GM15510 (cell line): ENCODE results near the gene TRIM2.

Experiments used
- POLR2A ChIP-seq: IDR thresholded peaks from 3 replicates; pipeline ENCODE4 v1.6.1; 2011; ENCODE audit warnings: borderline replicate concordance; ENCODE audit not compliant: insufficient read length; ENCODE audit errors: extremely low read depth

Gene TRIM2

DNA sequence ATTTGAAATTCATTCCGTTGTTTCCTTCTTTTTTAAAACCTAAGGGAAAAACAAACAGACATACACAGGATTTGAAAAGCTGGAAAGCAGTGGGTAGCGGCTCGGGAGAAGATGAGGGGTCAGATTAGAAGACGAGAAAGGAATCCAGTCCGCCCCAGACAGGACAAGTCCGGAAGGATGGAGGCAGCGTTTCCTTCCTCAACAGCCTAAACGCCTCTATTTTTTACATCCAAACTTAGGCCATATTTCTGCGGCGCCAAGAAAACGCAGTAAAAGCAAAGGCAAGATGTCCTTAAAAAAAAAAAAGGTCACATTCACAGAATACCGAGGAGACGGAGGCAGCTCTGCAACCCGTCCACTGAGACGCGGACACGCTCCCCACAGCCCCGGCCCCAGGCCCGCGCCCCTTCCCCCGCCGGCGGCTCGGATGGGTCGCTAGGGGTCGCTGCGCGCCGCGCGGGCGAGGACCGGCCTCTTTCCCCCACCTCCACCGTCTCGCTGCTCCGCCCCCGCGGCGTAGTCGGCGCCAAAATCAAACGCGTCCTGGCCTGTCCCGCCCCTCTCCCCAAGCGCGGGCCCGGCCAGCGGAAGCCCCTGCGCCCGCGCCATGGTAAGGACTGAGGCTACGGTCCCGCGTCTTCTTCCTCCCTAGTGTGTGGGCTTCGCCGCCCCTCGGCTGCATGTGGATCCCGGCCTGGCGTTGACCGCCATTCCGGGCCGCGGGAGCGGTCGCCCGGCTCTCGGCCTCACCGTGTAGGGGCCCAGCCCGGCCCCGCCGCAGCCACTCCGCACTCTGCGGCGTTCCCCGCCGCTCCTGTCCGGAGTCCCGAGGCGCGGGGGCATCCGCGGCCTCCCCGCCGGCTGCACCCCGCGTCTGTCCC, 140.1 kb downstream of the TRIM2 start, which contains the start of gene MND1:
Gene MND1, plus strand, starts transcription at position 558 of the 881 bp plus-strand sequence. Its CDS starts 50 bp downstream, at position 608.
- peak; percentile 88 for TF ChIP-seq POLR2A

DNA sequence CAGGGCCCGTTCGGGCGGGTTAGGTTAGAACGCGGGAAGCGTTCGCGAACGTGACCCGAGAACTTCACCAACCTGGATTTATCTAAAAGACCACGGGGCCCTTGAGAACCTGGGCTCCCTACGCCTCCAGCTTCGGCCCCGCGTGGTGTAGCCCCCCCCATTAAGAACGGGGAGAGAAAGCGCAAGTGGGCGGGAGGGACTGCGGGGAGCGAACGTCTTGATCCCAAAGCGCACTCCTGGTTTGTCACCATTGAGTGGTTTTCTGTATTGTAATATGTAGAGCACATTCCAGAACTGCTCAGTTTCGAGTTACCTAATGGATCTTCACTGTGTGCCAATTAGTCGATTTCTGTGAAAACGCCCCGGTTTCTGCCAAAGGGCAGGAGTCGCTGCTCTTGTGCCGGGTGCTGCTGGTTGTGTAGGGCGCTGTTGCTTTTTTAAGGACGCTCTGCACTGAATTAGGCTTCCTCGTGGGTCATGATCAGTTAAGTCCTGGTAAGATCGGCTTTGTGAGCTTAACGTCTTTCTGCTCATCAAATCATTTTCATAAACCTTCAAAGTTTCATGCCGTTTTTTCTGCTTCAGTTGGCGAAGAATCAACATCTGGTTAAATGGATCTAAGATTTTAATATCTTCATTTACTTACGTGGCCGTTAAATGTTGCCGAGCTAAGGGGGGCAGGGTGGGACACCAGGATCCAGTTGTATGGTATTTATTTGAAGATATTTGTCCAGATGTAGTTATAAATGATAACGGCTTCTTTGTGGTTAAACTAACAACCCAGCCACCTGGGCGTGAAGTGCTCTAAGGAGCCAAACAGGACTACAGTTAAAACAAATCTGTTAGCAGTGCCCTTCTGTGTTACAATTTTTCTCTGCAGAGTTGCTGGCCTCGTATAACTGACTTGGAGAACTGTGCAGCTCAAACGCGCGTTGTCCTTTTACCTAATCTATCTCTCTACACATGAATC, 141.1 kb downstream of the TRIM2 start:
- no peak for TF ChIP-seq POLR2A

DNA sequence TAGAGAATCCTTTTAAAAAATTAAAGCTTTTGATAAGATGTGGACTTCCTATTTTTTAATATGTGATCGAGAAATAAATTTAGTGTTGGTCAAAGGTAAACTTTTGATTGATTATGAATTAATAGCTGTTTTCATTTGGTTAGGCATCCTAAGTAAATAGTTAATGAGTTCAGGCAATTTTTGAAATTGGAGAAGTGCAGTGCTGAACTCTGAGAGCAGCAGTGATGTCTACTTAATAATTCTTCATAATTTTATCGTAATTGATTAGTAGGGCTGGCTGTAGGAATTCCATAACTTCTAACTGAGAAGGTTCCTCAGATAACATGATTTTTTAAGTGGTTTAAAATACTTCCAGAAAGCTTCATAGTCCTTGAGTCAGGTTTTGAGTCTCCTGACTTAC, 141.8 kb downstream of the TRIM2 start:
- no peak for TF ChIP-seq POLR2A

DNA sequence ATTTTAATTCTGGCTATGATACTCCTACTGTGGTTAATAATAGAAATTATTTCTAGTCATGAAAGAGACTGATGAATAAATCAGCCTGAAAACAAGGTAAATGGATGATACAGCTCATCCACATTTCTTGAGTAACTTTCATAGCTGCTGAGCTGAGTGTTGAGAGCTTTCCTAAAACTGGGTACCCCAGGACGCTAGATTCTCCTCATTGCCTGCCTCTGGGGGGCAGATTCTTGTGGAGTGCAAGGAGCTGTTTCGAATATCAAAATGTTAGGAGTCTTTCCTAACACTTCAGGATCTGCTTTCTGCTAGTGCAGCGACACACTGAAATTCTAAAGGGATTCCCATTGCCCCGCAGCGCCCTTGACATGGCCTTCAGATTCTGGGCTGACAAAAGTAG, 142.3 kb downstream of the TRIM2 start:
- no peak for TF ChIP-seq POLR2A

DNA sequence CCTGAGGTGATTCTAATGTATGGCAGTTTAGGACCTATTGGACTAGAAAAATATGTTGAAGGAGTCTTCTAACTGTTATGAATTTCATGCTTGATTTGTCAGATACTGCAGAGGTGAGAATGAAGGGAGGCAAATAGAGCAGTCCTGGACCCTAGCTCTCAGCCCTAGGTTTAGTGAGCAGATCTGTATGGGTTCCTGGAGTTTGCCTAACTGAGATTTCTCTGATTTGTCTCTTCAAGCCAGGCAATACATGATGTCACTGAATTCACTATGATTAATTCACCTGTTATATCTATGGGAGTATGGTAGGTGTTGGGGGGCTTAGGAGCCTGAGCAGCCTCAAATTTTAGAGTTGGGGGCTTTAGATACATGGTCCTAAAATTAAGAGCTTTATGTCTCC, 142.9 kb downstream of the TRIM2 start:
- TF ChIP-seq POLR2A: no peak

DNA sequence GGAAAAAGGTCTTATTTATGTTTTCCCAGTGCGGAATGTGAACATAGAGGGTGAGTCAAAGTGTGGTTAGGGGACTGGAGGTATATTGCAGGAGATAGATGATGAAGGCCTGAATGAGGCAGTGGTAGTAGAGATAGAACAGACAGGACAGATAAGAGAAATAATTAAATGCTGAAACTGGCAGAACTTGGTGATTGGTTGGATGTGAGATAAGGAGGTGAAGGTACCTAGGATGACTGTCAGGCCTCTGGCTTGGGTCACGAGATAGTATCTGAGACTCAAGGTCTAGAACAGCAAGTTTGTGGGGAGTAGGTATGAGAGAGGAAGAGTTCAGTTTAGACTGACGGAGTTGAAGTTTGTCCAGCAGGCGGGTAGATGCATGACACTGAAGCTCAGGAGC, 143.8 kb downstream of the TRIM2 start:
- TF ChIP-seq POLR2A: no peak

DNA sequence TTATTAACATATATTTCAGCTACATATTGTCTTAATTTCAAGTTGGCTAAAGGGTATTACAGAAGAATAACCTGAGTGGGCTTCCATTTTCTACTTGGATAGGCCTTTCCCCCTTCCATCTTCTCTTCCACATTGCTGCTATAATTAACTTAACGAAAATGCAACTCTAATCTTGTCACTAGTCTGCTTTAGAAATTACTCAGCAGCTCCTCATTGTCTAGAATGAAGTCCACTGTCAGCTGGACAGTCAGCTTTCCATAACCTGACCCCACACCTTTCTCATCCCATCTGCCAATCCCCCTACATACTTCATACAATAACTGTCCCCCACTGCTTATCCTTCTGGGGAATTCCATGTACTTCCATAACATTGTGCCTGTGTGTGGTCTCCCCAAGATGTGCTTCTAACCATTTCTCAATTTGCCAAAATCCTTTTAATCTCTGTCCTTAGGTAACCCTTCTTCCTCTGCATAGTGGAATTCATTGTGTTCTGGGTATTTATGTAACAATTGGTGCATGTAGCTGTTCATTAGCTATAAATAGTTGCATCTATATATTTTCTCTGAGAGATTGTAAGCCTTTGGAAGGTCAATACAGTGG, 145.1 kb downstream of the TRIM2 start:
- no peak for TF ChIP-seq POLR2A

DNA sequence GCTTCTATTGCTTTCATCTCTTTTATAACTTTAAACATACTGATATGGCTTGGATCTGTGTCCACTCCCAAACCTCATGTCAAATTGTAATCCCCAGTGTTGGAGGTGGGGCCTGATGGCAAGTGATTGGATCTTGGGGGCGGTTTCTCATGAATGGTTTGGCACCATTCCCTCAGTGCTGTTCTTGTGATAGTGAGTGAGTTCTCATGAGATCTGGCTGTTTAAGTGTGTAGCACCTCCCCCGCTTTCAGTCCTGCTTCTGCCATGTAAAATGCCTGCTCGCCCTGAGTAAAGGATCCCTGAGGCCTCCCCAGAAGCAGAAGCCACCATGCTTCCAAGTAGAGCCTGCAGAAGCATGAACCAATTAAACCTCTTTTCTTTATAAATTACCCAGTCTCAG, 157.9 kb downstream of the TRIM2 start:
- no peak for TF ChIP-seq POLR2A

DNA sequence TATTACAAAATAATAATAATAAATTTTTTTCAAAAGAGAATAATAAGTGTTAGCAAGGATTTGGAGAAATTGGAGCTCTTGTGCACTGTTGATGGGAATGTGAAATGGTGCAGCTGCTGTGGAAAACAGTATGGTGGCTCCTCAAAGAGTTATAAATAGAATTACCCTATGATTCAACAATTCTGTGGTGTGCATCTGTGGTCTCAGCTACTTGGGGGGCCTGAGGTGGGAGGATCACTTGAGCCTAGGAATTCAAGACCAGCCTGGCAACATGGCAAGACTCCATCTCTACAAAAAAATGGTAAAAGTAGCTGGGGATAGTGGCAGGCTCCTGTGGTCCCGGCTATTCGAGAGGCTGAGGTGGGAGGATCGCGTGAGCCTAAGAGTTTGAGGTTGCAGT, 159.8 kb downstream of the TRIM2 start:
- no peak for TF ChIP-seq POLR2A

DNA sequence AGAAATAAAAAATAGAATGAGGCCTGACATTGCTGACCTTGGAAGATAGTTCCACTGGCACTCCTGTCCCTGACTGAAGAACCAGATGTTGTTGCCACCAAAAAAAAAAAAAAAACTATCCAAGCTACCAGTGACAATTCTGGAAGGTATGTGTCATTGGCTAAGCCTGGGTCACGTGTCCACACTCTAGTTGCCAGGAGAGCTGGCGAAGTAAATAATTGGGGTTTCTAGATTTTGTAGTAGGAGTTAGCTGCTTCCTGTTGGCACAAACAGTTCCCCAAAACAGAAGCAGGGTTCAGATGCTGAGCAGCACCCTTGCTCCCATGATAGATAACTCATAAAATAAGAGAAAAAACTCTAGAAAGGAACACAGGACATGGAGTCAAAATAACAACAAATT, 160.8 kb downstream of the TRIM2 start:
- TF ChIP-seq POLR2A: no peak

DNA sequence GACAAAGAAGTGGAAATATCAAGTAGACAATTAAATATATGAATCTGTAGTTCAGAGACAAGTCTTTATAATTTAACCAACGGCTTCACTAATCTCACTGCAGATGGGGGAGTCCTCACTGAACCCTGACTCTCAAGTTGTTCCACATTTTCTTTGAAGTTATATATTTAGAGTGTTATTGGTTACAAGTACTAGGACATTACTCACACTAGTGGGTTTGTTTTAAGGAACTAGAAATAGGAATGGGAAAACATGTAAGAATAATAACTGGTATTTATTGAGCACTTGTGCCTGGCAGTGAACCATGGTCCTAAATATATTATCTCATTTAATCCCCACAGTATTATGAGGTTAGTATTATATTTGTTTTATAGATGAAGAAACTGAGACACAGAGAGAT, 162.2 kb downstream of the TRIM2 start:
- TF ChIP-seq POLR2A: no peak

DNA sequence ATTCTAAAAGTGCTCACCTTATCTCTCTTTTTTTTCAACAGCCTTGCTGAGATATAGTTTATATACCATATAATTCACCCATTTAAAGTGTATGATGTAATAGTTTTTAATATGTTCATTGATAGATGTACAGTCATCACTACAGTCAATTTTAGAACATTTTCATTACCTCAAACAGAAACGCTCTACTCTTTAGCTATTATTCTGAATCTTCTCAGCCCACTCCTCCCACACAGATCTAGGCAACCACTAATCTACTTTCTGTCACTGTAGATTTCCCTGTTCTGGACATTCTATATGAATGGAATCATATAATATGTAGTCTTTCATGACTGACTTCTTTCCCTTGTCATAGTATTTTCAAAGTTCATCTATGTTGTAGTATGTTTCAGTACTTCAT, 162.8 kb downstream of the TRIM2 start:
- TF ChIP-seq POLR2A: no peak

DNA sequence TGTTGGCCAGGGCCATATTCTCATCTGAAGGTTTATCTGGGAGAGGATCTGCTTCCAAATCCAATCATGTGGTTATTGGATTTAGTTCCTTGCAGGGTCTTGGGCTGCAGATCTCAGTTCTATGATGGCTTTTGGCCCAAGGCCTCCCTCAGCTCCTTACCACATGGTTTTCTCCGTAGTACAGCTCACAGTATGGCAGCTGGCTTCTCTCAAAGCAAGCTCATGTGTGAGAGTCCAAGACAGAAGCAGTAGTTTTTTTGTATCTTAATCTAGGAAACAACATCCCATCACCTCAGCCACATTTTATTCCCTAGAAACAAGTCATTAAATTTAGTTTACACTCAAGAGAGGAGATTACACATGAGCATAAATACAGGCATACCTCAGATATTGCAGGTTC, 164.8 kb downstream of the TRIM2 start:
- no peak for TF ChIP-seq POLR2A

DNA sequence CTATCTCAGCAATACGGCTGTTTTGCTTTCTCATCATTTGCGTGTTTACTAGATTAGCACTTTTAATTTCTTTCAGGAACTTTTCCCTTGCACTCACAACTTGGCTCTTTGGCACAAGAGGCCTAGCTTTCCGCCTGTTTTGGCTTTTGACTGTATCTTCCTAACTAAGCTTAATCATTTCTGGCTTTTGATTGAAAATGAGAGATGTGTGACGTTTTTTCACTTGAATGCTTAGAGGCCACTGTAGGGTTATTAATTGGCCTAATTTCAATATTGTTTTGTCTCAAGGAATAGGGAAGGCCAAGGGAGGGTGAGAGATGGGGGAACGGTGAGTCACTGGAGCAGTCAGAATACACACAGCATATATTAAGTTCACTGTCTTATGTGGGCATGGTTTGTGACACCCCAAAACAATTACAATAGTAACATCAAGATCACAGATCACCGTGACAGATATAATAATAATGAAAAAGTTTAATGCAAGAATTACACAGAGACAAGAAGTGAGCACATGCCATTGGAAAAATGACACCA, 167.5 kb downstream of the TRIM2 start:
- no peak for TF ChIP-seq POLR2A
